Astrocyte of the cerebellum (primary cell): Measurements from ENCODE around the gene TBC1D30.

ENCODE experiments used
- DNase-seq: peaks from one replicate; pipeline ENCODE4 v3.0.0-alpha.2; 2011; ENCODE audit warnings: low read depth
- H3K4me3 ChIP-seq: 2 replicates; pipeline ENCODE4 v1.5.1; 2011; ENCODE audit warnings: mild to moderate bottlenecking, low read depth, low read length, moderate library complexity
- CTCF ChIP-seq: IDR thresholded peaks from 2 replicates; pipeline ENCODE4 v1.5.1; 2012; ENCODE audit warnings: low read length, low read depth, moderate library complexity, mild to moderate bottlenecking; ENCODE audit errors: missing control alignments
- in situ Hi-C: cut with HindIII; loops from 2 replicates; pipeline ENCODE4 v1.10.0; 2017; ENCODE audit warnings: low sequenced_read_pairs

TBC1D30 gene

GRCh38 chr12:64782191-64782876 is 42.1 kb upstream of the TBC1D30 start:
- in situ Hi-C loops = no loop called here
- no peak for DNase-seq
- no peak for TF ChIP-seq CTCF

DNA sequence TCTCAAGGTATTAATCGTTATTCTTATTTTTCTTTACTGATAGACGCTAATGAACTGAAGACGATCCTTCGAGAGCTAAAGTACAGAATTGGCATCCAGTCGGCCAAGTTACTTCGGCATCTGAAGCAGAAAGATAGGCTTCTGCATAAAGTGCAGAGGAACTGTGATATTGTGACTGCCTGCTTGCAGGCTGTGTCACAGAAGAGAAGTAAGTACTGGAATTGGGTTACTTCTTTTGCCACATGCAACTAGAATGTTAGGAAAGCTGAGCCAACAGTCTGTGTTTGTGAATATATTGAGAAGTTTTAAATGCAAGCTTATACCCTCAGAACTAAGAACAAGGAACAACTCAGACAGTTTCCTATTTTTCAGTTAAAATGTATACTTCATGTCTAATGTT is 38.6 kb upstream of the TBC1D30 start:
- in situ Hi-C loops = no loop called here
- H3K4me3 ChIP-seq = no peak overlapping the region
- no peak for DNase-seq
- no peak for TF ChIP-seq CTCF

More at GRCh38 chr12:64782191-64782876, 42.1 kb upstream of the TBC1D30 start:
- no peak overlapping the region for H3K4me3 ChIP-seq

GRCh38 chr12:64790166-64790565 is 34.3 kb upstream of the TBC1D30 start:
- in situ Hi-C loops = no loop called here
- H3K4me3 ChIP-seq = no peak overlapping the region
- no peak for DNase-seq
- TF ChIP-seq CTCF = no peak

DNA sequence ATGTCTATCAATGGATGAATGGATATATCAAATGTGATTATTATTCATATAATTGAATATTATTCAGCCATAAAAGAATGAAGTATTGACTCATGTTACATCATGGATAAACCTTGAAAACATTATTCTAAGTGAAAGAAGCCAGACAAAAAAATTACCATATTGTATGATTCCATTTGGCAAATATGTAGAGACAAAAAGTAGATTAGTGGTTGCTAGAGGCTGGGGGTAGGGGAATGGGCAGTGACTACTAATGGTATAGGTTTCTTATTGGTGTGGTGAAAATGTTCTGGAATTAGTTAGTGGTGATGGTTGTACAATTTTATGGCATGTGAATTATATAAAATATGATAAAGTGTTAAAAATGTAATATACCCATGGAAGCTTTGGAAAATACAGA is 33.4 kb upstream of the TBC1D30 start:
- no peak for DNase-seq
- no peak overlapping the region for H3K4me3 ChIP-seq
- no peak for TF ChIP-seq CTCF
- in situ Hi-C loops = no loop called here

GRCh38 chr12:64792128-64792527 is 32.3 kb upstream of the TBC1D30 start:
- no peak for TF ChIP-seq CTCF
- H3K4me3 ChIP-seq = no peak overlapping the region
- DNase-seq = no peak
- in situ Hi-C loops = no loop called here

DNA sequence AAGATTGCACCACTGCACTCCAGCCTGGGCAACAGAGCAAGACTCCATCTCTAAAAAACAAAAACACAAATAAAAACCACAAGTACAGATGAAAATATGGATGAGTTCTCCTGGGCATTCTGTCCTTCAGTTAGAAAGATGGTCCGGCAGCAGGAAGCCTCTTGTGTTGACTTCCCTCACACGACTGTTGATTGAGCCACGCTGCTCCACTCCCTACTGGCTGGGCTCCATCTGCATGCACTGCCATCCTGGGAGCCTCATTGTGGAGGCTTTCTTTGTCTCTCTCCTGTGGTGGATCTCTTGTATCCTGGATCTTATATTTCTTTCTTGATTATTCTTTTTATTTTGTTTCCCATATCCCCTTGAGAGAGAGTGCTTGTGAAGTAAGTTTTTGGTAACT is 30.8 kb upstream of the TBC1D30 start:
- no peak overlapping the region for H3K4me3 ChIP-seq
- in situ Hi-C loops = no loop called here
- no peak for TF ChIP-seq CTCF

More for the DNA sequence above, 30.8 kb upstream of the TBC1D30 start:
- DNase-seq = no peak
